Parathyroid adenoma (tissue), 2 donors: ENCODE measurements around the gene AKAP5.

Source experiments
- H2AFZ ChIP-seq: fragments of 300-600 bp; sonication (generic); one replicate; pipeline ENCODE4 v1.7.0; 2017; ENCODE audit warnings: antibody characterized with exemption, mild to moderate bottlenecking
- H3K27ac ChIP-seq: fragments of 300-600 bp; sonication (generic); one replicate; pipeline ENCODE4 v1.7.0; 2017
- H3K27me3 ChIP-seq: fragments of 300-600 bp; sonication (generic); one replicate; pipeline ENCODE4 v1.7.0; 2017; ENCODE audit warnings: low read length; ENCODE audit not compliant: control insufficient read depth, insufficient read depth
- H3K36me3 ChIP-seq: fragments of 300-600 bp; sonication (generic); one replicate; pipeline ENCODE4 v1.7.0; 2017; ENCODE audit warnings: low read length; ENCODE audit not compliant: control insufficient read depth, insufficient read depth
- H3K4me1 ChIP-seq: fragments of 300-600 bp; sonication (generic); one replicate; pipeline ENCODE4 v1.7.0; 2017; ENCODE audit warnings: control low read depth
- H3K4me2 ChIP-seq: fragments of 300-600 bp; sonication (generic); one replicate; pipeline ENCODE4 v1.7.0; 2017; ENCODE audit warnings: low read length
- H3K4me3 ChIP-seq: fragments of 300-600 bp; sonication (generic); one replicate; pipeline ENCODE4 v1.7.0; 2017; ENCODE audit warnings: low read depth, low read length
- H3K79me2 ChIP-seq: fragments of 300-600 bp; sonication (generic); one replicate; pipeline ENCODE4 v1.7.0; 2017; ENCODE audit warnings: control low read depth
- H3K9ac ChIP-seq: fragments of 300-600 bp; sonication (generic); one replicate; pipeline ENCODE4 v1.7.0; 2017; ENCODE audit warnings: mild to moderate bottlenecking
- H3K9me3 ChIP-seq: fragments of 300-600 bp; sonication (generic); one replicate; pipeline ENCODE4 v1.7.0; 2017; ENCODE audit warnings: low read length; ENCODE audit not compliant: control insufficient read depth
- TF ChIP-seq, protein P1 (sequence below): fragments of 300-600 bp; sonication (generic); IDR thresholded peaks from one replicate; pipeline ENCODE4 v1.7.0; 2017; ENCODE audit warnings: antibody characterized with exemption, mild to moderate bottlenecking
- donor health status: primary hyperparathyroidism.

Gene AKAP5

DNA sequence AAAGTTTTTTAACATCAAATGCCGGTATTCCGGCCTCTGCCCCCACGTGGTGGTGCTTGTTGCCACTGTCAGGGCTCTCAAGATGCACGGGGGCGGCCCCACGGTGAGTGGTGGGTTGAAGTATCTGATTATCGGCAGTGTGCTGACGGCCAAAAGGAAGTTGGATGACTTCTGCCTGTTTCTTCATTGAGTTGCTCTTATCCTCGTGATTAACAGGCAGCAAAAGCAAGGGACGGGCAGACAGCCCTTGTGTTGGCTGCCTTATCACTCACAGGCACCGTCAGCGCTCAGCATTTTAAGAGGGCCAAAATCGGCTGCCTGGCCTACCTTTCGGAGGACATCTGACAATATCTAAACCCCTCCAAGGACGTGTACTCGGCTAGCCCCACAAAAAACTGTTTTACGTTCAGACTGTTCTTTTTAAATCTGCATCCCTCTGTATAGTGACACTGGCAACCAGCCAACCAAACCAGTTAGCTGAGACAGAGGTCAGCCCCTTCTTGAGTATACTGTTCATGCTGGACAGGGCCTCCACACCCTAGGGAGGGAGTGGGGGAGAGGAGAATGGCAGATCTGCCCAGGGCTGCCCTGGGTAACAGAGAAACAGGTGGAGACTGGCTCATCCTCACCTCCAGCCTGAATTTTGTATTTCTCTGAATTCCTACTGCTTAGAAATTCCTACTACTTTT lies 22.9 kb upstream of the AKAP5 start:
- TF ChIP-seq, protein P1, sequence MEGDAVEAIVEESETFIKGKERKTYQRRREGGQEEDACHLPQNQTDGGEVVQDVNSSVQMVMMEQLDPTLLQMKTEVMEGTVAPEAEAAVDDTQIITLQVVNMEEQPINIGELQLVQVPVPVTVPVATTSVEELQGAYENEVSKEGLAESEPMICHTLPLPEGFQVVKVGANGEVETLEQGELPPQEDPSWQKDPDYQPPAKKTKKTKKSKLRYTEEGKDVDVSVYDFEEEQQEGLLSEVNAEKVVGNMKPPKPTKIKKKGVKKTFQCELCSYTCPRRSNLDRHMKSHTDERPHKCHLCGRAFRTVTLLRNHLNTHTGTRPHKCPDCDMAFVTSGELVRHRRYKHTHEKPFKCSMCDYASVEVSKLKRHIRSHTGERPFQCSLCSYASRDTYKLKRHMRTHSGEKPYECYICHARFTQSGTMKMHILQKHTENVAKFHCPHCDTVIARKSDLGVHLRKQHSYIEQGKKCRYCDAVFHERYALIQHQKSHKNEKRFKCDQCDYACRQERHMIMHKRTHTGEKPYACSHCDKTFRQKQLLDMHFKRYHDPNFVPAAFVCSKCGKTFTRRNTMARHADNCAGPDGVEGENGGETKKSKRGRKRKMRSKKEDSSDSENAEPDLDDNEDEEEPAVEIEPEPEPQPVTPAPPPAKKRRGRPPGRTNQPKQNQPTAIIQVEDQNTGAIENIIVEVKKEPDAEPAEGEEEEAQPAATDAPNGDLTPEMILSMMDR = no peak
- H3K9ac ChIP-seq = no peak overlapping the region
- H3K27me3 ChIP-seq = no peaks in the 10 kb centered on the region
- H3K9me3 ChIP-seq = no peaks in the 10 kb centered on the region
- H3K4me1 ChIP-seq = peaks cover 14% of the 10 kb centered on the region
- no peak overlapping the region for H2AFZ ChIP-seq
- no peak overlapping the region for H3K27ac ChIP-seq
- H3K4me2 ChIP-seq = no peak overlapping the region
- no peaks in the 10 kb centered on the region for H3K36me3 ChIP-seq
- H3K4me3 ChIP-seq = no peak overlapping the region
- H3K79me2 ChIP-seq = no peaks in the 10 kb centered on the region

DNA sequence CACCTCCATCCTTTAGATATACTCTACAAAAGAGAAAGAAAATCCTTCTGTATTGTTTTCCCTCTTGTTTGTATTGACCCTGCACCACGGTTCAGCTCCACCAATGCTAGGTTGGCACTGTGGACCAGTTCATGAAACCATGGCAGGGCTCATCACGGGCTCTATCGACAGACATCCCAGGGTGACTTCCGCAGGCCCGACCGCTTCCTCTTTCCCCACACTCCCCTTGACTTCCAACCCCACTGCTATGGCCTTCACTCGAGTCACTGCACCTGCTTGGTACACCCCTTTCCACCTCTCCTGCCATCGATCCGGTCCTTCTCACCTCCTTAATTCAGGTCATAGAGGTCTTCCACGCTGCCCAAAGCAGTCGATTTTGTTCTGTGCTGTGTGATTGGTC lies 21.2 kb upstream of the AKAP5 start:
- Histone ChIP-seq H3K27me3 (no peaks in the 10 kb centered on the region), H3K9ac (no peak overlapping the region), H3K36me3 (no peaks in the 10 kb centered on the region), H3K79me2 (no peaks in the 10 kb centered on the region), H2AFZ (no peak overlapping the region), H3K9me3 (no peaks in the 10 kb centered on the region), H3K27ac (no peak overlapping the region), H3K4me3 (no peak overlapping the region), H3K4me2 (no peak overlapping the region), H3K4me1 (peaks cover 9% of the 10 kb centered on the region)
- TF ChIP-seq, protein P1 = no peak

DNA sequence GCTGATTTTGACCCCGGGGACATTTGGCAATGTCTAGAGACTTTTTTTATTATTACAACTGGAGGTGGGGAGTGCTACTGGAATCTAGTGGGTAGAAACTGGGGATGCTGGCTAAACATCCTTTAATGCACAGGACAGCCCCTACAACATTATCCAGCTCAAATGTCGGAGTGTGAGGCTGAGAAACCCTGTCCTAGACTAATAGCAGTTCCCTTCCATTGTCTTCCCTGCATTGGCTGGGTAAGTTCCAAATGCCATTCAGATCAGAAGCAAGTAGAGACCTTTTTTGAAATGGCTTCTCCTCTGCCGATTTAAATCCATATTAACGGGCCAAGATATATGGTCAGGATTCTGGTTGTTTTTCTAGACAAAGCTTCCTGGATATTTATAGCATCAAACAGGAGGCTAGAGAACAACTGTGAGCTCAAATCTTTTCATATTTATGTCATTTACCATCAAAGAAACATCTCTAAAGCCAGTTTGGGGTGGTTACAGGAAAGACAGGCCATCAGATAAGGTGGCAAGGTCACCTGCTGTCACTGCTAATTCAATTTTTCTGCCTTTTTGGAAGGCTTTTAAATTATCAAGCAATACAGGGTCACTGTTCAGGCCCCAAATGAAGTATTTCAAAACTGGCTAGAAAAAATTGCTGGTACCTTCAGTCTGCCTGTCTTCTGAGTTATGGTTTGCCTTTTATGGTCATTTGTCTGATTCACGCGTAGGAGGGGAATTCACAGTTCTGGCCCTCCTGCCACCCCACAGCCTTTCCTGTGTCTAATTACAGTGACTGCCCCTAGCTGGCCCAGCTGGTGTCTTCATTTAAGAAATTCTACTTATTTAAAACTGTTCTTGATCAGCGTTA lies 20.1 kb upstream of the AKAP5 start:
- TF ChIP-seq, protein P1 = no peak
- Histone ChIP-seq H2AFZ (peak overlapping the region; percentile 5), H3K36me3 (no peaks in the 10 kb centered on the region), H3K27ac (peak overlapping the region; percentile 78), H3K27me3 (no peaks in the 10 kb centered on the region), H3K4me1 (peaks cover 9% of the 10 kb centered on the region), H3K9me3 (no peaks in the 10 kb centered on the region), H3K4me2 (no peak overlapping the region), H3K9ac (no peak overlapping the region), H3K79me2 (no peaks in the 10 kb centered on the region), H3K4me3 (no peak overlapping the region)

DNA sequence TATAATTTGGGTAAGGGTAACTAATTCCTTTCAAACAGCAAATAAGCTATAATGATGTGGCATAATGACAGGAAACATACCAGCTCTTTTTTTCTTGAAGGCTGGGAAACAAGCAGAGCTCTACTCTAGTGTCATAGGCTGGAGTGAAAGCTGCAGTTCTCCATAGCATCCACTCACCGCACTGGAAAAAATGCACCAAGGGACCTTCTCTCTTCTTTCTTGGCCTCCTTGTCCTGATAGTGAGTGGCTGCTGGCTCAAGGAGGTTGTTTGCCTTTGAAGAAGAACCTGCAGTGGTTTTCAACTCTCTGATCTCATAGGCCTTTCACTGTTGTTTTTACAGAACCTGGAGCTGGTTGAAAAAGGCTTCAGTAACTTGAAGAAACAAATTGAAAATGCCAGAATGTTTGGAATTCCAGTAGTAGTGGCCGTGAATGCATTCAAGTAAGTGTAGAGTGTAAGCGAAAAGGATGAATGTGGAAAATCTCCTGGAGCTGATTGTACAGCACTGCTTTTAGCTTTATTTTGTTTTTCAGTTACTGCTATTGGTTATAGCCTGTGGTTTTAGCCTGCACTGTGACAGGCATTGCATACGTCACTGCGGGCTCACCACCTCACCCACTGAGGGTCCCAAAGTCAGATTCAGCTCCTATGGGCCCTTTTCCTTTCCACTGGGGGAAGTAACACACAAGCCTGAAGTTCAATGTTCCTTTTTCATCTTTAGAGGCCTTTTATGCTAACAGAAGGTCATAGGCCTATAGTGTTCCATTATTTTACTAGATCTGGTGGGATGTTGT lies 17.2 kb upstream of the AKAP5 start:
- no peak overlapping the region for H3K27ac ChIP-seq
- H3K27me3 ChIP-seq = no peaks in the 10 kb centered on the region
- H3K79me2 ChIP-seq = no peaks in the 10 kb centered on the region
- no peak overlapping the region for H3K4me2 ChIP-seq
- no peaks in the 10 kb centered on the region for H3K9me3 ChIP-seq
- TF ChIP-seq, protein P1 = no peak
- no peak overlapping the region for H3K4me3 ChIP-seq
- H3K36me3 ChIP-seq = no peaks in the 10 kb centered on the region
- peaks cover 9% of the 10 kb centered on the region for H3K4me1 ChIP-seq
- no peak overlapping the region for H2AFZ ChIP-seq
- no peak overlapping the region for H3K9ac ChIP-seq
